CD4-positive, alpha-beta memory T cell (primary cell): ENCODE results near the gene NUDT13. TPM values are rescaled to one million over a fixed set of nuclear protein-coding genes. Genes with fewer than 3 reads are reported as not detected.
"Not testable (repeated sequence)": the region's sequence is repeated elsewhere in the genome, so short reads cannot be mapped to it uniquely, and the experiment has no call there.

Experiments
- CTCF ChIA-PET: fragments of 350-600 bp; sonication (Branson Sonifier 250); formaldehyde crosslinking; loops from one replicate; lab custom pipeline; 2021; ENCODE audit warnings: inconsistent platforms; ENCODE audit not compliant: partially characterized antibody; lab: Charles Lee
- POLR2A ChIA-PET: fragments of 350-600 bp; sonication (Branson Sonifier 250); formaldehyde crosslinking; loops from one replicate; lab custom pipeline; 2021; ENCODE audit not compliant: partially characterized antibody; lab: Charles Lee
- DNase-seq, 5 donors: peaks; one replicate each; pipeline versions ENCODE4 v3.0.0 to v3.0.0-alpha.2; 2020 to 2022; ENCODE audit warnings: mixed read lengths in 1 of 5
- H3K27ac ChIP-seq: one replicate; pipeline ENCODE4 v1.7.0; 2013; ENCODE audit warnings: low read depth, low read length
- H3K27me3 ChIP-seq: 2 replicates; pipeline ENCODE4 v1.7.0; 2013; ENCODE audit warnings: mild to moderate bottlenecking, low read length, moderate library complexity; ENCODE audit not compliant: insufficient read depth
- H3K36me3 ChIP-seq: 2 replicates; pipeline ENCODE4 v1.7.0; 2013; ENCODE audit warnings: mild to moderate bottlenecking, low read length, moderate library complexity; ENCODE audit not compliant: insufficient read depth
- H3K4me1 ChIP-seq: 2 replicates; pipeline ENCODE4 v1.7.0; 2013; ENCODE audit warnings: mild to moderate bottlenecking, low read length, moderate library complexity; ENCODE audit not compliant: insufficient read depth
- H3K4me3 ChIP-seq, 2 donors: one replicate each; pipeline ENCODE4 v1.7.0; 2013; ENCODE audit warnings: low read length in 2 of 2, mild to moderate bottlenecking in 1 of 2
- H3K9me3 ChIP-seq, 2 donors: one replicate each; pipeline ENCODE4 v1.7.0; 2013; ENCODE audit warnings: low read length in 2 of 2, control low read depth in 1 of 2; ENCODE audit not compliant: control insufficient read depth in 1 of 2
- H3K27ac Mint-ChIP-seq, 7 donors: one replicate each; pipeline ENCODE4 v1.8.0; 2020 to 2021; ENCODE audit warnings: mixed read lengths in 7 of 7, mild to moderate bottlenecking in 6 of 7, inconsistent platforms in 3 of 7, moderate library complexity in 3 of 7
- H3K27me3 Mint-ChIP-seq, 2 donors: one replicate each; pipeline ENCODE4 v1.8.0; 2020 to 2021; ENCODE audit warnings: mixed read lengths in 2 of 2
- H3K36me3 Mint-ChIP-seq, 2 donors: one replicate each; pipeline ENCODE4 v1.8.0; 2020 to 2021; ENCODE audit warnings: mixed read lengths in 2 of 2, inconsistent platforms in 1 of 2, mild to moderate bottlenecking in 1 of 2
- H3K4me1 Mint-ChIP-seq, 4 donors: one replicate each; pipeline ENCODE4 v1.8.0; 2020 to 2021; ENCODE audit warnings: mixed read lengths in 4 of 4, mild to moderate bottlenecking in 1 of 4
- H3K4me3 Mint-ChIP-seq, 8 donors: one replicate each; pipeline ENCODE4 v1.8.0; 2020 to 2021; ENCODE audit warnings: mixed read lengths in 8 of 8, mild to moderate bottlenecking in 7 of 8, moderate library complexity in 6 of 8, inconsistent platforms in 3 of 8
- H3K9me3 Mint-ChIP-seq, 8 donors: one replicate each; pipeline ENCODE4 v1.8.0; 2020 to 2021; ENCODE audit warnings: mixed read lengths in 8 of 8, mild to moderate bottlenecking in 5 of 8, inconsistent platforms in 3 of 8, moderate library complexity in 1 of 8
- intact Hi-C: fragments of 100-400 bp; cut with micrococcal nuclease; formaldehyde crosslinking; loops from one replicate; pipeline ENCODE4 v1.15.1; 2023
- polyA plus RNA-seq, 2 donors: library from polyadenylated mRNA; unstranded; fragments of 300-500 nt; fragmentation: Illumina TruSeq; gene quantifications; one replicate each; pipeline ENCODE4 v1.2.3, GENCODE V29; 2021
- total RNA-seq, 2 experiments: library from RNA; stranded (reverse); gene quantifications; one replicate each; pipeline ENCODE4 v1.2.3, GENCODE V29; 2021

NUDT13 gene
- total and polyA plus RNA-seq, 4 experiments from 2014 or later, result 1.4 to 2.9 (median 2.1) TPM

DNA sequence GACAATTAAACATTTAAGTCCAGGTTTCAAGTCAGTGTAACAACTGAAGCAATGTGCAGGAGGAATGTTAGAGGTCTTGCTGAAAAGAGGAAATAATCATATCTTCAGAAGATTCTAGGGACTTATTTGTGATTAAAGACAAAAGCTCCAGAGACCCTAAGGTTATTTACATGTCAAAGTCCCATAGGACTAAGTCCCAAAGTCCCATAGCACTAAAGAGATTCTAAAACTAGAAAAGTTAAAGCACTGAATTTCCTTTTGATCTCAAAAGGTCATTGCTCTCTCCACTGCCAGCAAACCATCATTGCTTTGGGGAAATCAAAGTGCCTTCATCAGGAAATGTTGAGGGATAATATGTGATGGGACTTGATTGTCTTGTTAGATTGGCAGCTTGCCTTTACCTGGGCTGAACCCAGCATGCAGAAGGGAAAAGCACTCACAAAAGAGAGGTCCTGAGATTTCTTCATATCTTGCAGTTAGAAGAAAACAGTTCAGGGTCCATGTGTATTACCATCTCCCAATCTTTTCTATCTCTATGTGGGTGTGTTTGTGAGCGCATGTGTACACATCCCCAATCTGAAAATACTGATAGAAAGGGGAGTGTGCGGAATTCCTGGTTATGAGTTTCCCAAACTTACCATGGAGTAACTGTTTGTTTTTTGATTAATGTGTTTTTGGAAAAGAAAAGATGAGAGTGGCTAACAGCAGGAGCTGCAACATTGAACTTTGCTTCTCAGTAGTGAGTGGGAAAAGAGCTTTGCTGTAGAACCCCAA lies 21.8 kb downstream of the NUDT13 start:
- intact Hi-C loops, result loop anchor here (5.0 kb wide), 1 partner anchor 35 kb away; the partner anchor contains the start of gene P4HA1
- no peak for DNase-seq
- no peaks in the 10 kb centered on the region for H3K27me3 ChIP-seq
- peak overlapping the region in 2 of 7 donors; percentile 37 to 72 for H3K27ac Mint-ChIP-seq
- H3K36me3 ChIP-seq, result peaks cover 55% of the 10 kb centered on the region
- no peaks in the 10 kb centered on the region for H3K27me3 Mint-ChIP-seq
- POLR2A ChIA-PET, result no interaction called here
- no peak overlapping the region for H3K4me3 ChIP-seq
- CTCF ChIA-PET, result interaction anchor here (6.2 kb wide), 1 partner anchor 36 kb away, joined by 37 read pairs; the partner anchor contains the start of gene P4HA1
- H3K36me3 Mint-ChIP-seq, result peaks cover 48 to 63% of the 10 kb centered on the region in 2 donors
- H3K4me1 Mint-ChIP-seq, result no peaks in the 10 kb centered on the region
- no peaks in the 10 kb centered on the region for H3K9me3 Mint-ChIP-seq
- no peak overlapping the region for H3K27ac ChIP-seq
- H3K4me3 Mint-ChIP-seq, result no peak overlapping the region
- H3K9me3 ChIP-seq, result no peaks in the 10 kb centered on the region
- no peaks in the 10 kb centered on the region for H3K4me1 ChIP-seq

DNA sequence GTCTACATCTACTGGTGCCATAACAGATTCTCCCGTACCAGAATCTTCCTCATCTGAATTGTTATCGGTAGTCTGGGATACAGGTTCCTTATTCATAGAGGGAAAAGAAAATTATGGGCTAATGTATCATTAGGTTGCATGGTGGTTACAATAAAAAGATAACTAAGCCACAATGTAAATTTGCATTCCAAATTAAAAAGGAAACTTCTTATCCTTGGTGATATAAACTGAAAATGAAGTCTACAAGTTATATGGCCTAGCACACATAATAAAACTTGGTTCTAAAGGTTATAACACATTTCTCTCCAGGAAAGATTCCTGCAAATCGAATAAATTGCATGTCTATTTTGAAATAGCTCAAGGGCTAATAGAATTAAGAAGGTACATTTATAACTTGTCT lies 24.5 kb downstream of the NUDT13 start:
- POLR2A ChIA-PET, result interaction anchor here (1.1 to 3.2 kb wide), 2 partner anchors 32 to 38 kb away, joined by 3 to 10 read pairs; partner anchors contain the start of gene P4HA1
- intact Hi-C loops, result loop anchor here (5.0 kb wide), 1 partner anchor 37 kb away; the partner anchor contains the start of gene P4HA1
- no peak overlapping the region for H3K27ac Mint-ChIP-seq

DNA sequence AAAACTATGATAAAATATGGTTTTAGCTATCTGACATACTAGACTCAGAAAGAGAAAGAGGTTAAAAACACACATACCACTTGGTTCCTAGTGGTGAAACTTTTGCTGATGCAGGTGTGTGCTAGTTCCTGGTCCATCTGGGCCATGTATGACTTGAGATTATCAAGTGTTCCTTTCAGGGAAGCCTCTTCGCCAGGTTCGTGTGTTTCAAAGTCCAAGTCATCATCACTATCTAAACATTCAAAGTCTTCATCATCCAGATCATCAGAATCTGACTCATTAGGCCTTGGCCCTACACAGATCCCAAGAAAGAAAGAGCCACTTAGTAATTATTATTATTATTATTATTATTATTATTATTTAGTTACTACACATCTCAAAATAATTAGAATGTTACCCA lies 26.4 kb downstream of the NUDT13 start:
- no peaks in the 10 kb centered on the region for H3K9me3 Mint-ChIP-seq
- Histone ChIP-seq H3K27me3 (no peaks in the 10 kb centered on the region), H3K27ac (no peak overlapping the region), H3K4me1 (no peaks in the 10 kb centered on the region), H3K4me3 (no peak overlapping the region), H3K9me3 (no peaks in the 10 kb centered on the region), H3K36me3 (peaks cover 54% of the 10 kb centered on the region)
- no peaks in the 10 kb centered on the region for H3K4me1 Mint-ChIP-seq
- ChIA-PET CTCF (interaction anchor here (6.2 kb wide), 1 partner anchor 40 kb away, joined by 37 read pairs; the partner anchor contains the start of gene P4HA1), POLR2A (interaction anchor here (0.7 kb wide), 1 partner anchor 40 kb away, joined by 3 read pairs; the partner anchor contains the start of gene P4HA1)
- DNase-seq, result no peak
- H3K4me3 Mint-ChIP-seq, result no peak overlapping the region
- H3K27me3 Mint-ChIP-seq, result no peaks in the 10 kb centered on the region
- H3K36me3 Mint-ChIP-seq, result peaks cover 50 to 67% of the 10 kb centered on the region in 2 donors
- intact Hi-C loops, result no loop called here
- H3K27ac Mint-ChIP-seq, result peak overlapping the region in 2 of 7 donors; percentile 4 to 60

More for the DNA sequence above, 24.5 kb downstream of the NUDT13 start:
- Histone ChIP-seq H3K4me1 (no peaks in the 10 kb centered on the region), H3K36me3 (peaks cover 58% of the 10 kb centered on the region), H3K9me3 (no peaks in the 10 kb centered on the region), H3K27ac (no peak overlapping the region), H3K27me3 (no peaks in the 10 kb centered on the region), H3K4me3 (no peak overlapping the region)
- no peaks in the 10 kb centered on the region for H3K9me3 Mint-ChIP-seq
- CTCF ChIA-PET, result interaction anchor here (1.2 to 6.2 kb wide), 2 partner anchors 24 to 38 kb away, joined by 6 to 37 read pairs; partner anchors contain the start of gene P4HA1
- no peaks in the 10 kb centered on the region for H3K27me3 Mint-ChIP-seq
- H3K36me3 Mint-ChIP-seq, result peaks cover 54 to 74% of the 10 kb centered on the region in 2 donors
- no peak for DNase-seq
- no peaks in the 10 kb centered on the region for H3K4me1 Mint-ChIP-seq
- no peak overlapping the region for H3K4me3 Mint-ChIP-seq

DNA sequence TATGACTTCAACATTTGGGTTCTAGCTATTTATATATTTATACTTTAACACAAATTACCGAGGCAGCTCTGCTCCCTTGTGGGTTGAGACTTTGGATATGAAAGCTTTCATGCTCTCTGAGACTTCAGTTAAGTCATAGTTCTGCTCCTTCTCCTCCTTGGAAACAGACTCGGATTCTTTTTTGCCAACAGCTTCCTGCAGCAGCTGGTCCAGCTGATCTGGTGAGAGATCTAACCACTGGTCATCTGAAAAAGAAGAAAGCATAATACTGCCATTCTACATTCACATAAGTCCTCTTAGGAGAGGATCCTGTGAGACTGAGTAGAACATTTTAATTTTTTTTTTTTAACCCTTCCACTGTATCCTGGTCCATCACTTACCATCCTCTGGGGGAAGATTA lies 29.0 kb downstream of the NUDT13 start:
- peak overlapping the region in 1 of 7 donors; percentile 21 for H3K27ac Mint-ChIP-seq
- H3K9me3 Mint-ChIP-seq, result no peaks in the 10 kb centered on the region
- no peaks in the 10 kb centered on the region for H3K27me3 Mint-ChIP-seq
- Histone ChIP-seq H3K9me3 (no peaks in the 10 kb centered on the region), H3K36me3 (peaks cover 48% of the 10 kb centered on the region), H3K4me3 (no peak overlapping the region), H3K4me1 (no peaks in the 10 kb centered on the region), H3K27ac (no peak overlapping the region), H3K27me3 (no peaks in the 10 kb centered on the region)
- ChIA-PET CTCF (interaction anchor here (0.5 to 1.4 kb wide), 4 partner anchors 10 to 426 kb away, joined by 3 to 8 read pairs (median 3); no protein-coding TSS in a partner anchor), POLR2A (interaction anchor here (2.1 kb wide), 1 partner anchor 43 kb away, joined by 6 read pairs; no protein-coding TSS in a partner anchor)
- peaks cover 43 to 59% of the 10 kb centered on the region in 2 donors for H3K36me3 Mint-ChIP-seq
- intact Hi-C loops, result no loop called here
- no peak for DNase-seq
- H3K4me3 Mint-ChIP-seq, result no peak overlapping the region
- no peaks in the 10 kb centered on the region for H3K4me1 Mint-ChIP-seq

DNA sequence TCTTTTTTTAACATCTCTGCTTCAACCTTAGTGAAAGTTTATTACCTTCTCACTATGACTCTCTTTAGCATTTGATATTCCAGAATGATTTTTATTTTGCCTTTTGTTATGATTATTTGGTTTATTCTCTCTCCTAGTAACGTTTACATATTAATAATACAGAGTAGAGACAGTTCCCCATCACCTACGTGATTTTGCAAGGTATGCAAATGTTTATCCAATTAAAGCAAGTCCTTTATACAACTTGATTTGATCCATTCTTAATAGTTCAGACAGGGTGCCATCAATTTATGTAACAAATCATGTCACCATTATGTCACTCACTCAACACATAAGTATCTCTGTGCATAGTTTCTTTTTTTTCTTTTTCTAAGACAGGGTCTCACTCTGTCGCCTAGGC lies 31.3 kb downstream of the NUDT13 start:
- H3K4me1 Mint-ChIP-seq, result no peaks in the 10 kb centered on the region
- ChIA-PET CTCF (no interaction called here), POLR2A (no interaction called here)
- no peaks in the 10 kb centered on the region for H3K9me3 ChIP-seq
- H3K36me3 ChIP-seq, result peaks cover 40% of the 10 kb centered on the region
- H3K27ac Mint-ChIP-seq, result peak overlapping the region in 1 of 7 donors; percentile 41
- H3K27me3 Mint-ChIP-seq, result no peaks in the 10 kb centered on the region
- no peaks in the 10 kb centered on the region for H3K27me3 ChIP-seq
- H3K27ac ChIP-seq, result no peak overlapping the region
- H3K36me3 Mint-ChIP-seq, result peaks cover 34 to 55% of the 10 kb centered on the region in 2 donors
- DNase-seq, result no peak
- H3K4me1 ChIP-seq, result no peaks in the 10 kb centered on the region
- intact Hi-C loops, result no loop called here
- H3K4me3 Mint-ChIP-seq, result no peak overlapping the region
- H3K9me3 Mint-ChIP-seq, result no peaks in the 10 kb centered on the region
- no peak overlapping the region for H3K4me3 ChIP-seq

DNA sequence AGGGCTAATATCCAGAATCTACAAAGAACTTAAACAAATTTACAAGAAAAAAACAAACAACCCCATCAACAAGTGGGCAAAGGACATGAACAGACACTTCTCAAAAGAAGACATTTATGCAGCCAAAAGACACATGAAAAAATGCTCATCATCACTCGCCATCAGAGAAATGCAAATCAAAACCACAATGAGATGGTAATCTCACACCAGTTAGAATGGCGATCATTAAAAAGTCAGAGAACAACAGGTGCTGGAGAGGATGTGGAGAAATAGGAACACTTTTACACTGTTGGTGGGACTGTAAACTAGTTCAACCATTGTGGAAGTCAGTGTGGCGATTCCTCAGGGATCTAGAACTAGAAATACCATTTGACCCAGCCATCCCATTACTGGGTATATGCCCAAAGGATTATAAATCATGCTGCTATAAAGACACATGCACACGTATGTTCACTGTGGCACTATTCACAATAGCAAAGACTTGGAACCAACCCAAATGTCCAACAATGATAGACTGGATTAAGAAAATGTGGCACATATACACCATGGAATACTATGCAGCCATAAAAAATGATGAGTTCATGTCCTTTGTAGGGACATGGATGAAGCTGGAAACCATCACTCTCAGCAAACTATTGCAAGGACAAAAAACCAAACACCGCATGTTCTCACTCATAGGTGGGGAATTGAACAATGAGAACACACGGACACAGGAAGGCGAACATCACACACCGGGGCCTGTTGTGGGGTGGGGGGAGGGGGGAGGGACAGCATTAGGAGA lies 40.6 kb downstream of the NUDT13 start:
- H3K27ac ChIP-seq, H3K4me3 ChIP-seq, intact Hi-C loops, H3K27ac Mint-ChIP-seq, H3K27me3 ChIP-seq, DNase-seq, H3K4me3 Mint-ChIP-seq, H3K9me3 ChIP-seq, H3K4me1 ChIP-seq, H3K4me1 Mint-ChIP-seq, H3K27me3 Mint-ChIP-seq, H3K9me3 Mint-ChIP-seq, POLR2A ChIA-PET: not testable (repeated sequence)
- CTCF ChIA-PET, result interaction anchor here (2.2 kb wide), 1 partner anchor 54 kb away, joined by 9 read pairs; the partner anchor contains the start of gene P4HA1
- H3K36me3 ChIP-seq, result peaks cover 27% of the 10 kb centered on the region
- H3K36me3 Mint-ChIP-seq, result peaks cover 40 to 68% of the 10 kb centered on the region in 2 donors
